GM21526 (cell line): ENCODE measurements around the gene CYB5D1.
"Not testable (repeated sequence)": the region's sequence is repeated elsewhere in the genome, so short reads cannot be mapped to it uniquely, and the experiment has no call there.

Source experiments
- ATAC-seq: cut with Tn5 transposase; IDR thresholded peaks from one replicate; pipeline ENCODE4 v1.9.1; 2021; ENCODE audit warnings: moderate library complexity; ENCODE audit not compliant: unreplicated experiment, low FRiP score

The CYB5D1 gene

GRCh38 chr17:7857713-7858521 lies at the start of gene CYB5D1:
Gene CYB5D1, plus strand, starts transcription at chr17:7858003. Its CDS starts 132 bp downstream, at chr17:7858135.
- ATAC-seq: peak; percentile 26

- no peak for ATAC-seq
Observed at GRCh38 chr17:7809086-7809790, 48.6 kb upstream of the CYB5D1 start.

GRCh38 chr17:7809791-7810343 lies 47.9 kb upstream of the CYB5D1 start:
- ATAC-seq: not testable (repeated sequence)

- ATAC-seq: no peak
Observed at GRCh38 chr17:7811251-7811650, 46.6 kb upstream of the CYB5D1 start.

GRCh38 chr17:7814969-7815368 lies 42.8 kb upstream of the CYB5D1 start:
- no peak for ATAC-seq

- no peak for ATAC-seq
Observed at GRCh38 chr17:7816926-7817642, 40.7 kb upstream of the CYB5D1 start.

- ATAC-seq: no peak
Observed at GRCh38 chr17:7817643-7817964, 40.2 kb upstream of the CYB5D1 start.

GRCh38 chr17:7818026-7818425 lies 39.8 kb upstream of the CYB5D1 start:
- no peak for ATAC-seq

- no peak for ATAC-seq
Observed at GRCh38 chr17:7818746-7819645, 38.8 kb upstream of the CYB5D1 start.

GRCh38 chr17:7820231-7820630 lies 37.6 kb upstream of the CYB5D1 start:
- no peak for ATAC-seq

- no peak for ATAC-seq
Observed at GRCh38 chr17:7822126-7822525, 35.7 kb upstream of the CYB5D1 start.

- no peak for ATAC-seq
Observed at GRCh38 chr17:7823581-7824001, 34.2 kb upstream of the CYB5D1 start.

- no peak for ATAC-seq
Observed at GRCh38 chr17:7824021-7824924, 33.5 kb upstream of the CYB5D1 start.

- no peak for ATAC-seq
Observed at GRCh38 chr17:7825206-7825990, 32.4 kb upstream of the CYB5D1 start.

- ATAC-seq: no peak
Observed at GRCh38 chr17:7830616-7831015, 27.2 kb upstream of the CYB5D1 start.

GRCh38 chr17:7831233-7831632 lies 26.6 kb upstream of the CYB5D1 start:
- ATAC-seq: no peak

GRCh38 chr17:7832431-7832830 lies 25.4 kb upstream of the CYB5D1 start:
- ATAC-seq: no peak
